ENCODE measurements around the gene AGAP1.
"Not testable (repeated sequence)": the region's sequence is repeated elsewhere in the genome, so short reads cannot be mapped to it uniquely, and the experiment has no call there.

AGAP1 gene

GRCh38 chr2:236061899-236062298 lies 568.1 kb downstream of the AGAP1 start:
- no peak overlapping the region for H3K9ac ChIP-seq (ENCODE audit: low read length)
- H3K4me3 ChIP-seq (ENCODE audit: low read length), result no peak overlapping the region
- no peaks in the 10 kb centered on the region for H3K4me1 ChIP-seq (ENCODE audit: control insufficient read depth, insufficient read depth, low read length)
- H3K9me3 ChIP-seq (ENCODE audit: control insufficient read depth, low read length), result no peaks in the 10 kb centered on the region
- H3K36me3 ChIP-seq (ENCODE audit: control insufficient read depth, insufficient read depth, low read length), result no peaks in the 10 kb centered on the region
- no peaks in the 10 kb centered on the region for H3K27me3 ChIP-seq (ENCODE audit: control insufficient read depth, insufficient read depth, low read length)

DNA sequence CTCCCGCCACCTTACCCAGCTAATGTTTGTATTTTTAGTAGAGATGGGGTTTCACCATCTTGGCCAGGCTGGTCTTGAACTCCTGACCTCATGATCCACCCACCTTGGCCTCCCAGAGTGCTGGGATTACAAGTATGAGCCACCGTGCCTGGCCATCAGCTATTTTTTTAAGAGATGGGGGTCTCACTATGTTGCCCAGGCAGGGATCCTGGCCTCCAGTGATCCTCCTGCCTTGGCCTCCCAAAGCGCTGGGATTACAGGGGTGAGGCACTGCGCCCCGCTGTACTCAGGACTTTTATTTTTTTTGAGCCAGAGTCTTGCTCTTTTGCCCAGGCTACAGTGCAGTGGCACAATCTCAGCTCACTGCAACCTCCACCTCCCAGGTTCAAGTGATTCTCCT lies 569.0 kb downstream of the AGAP1 start:
- not testable (repeated sequence) for H3K4me1 ChIP-seq (ENCODE audit: control insufficient read depth, insufficient read depth, low read length); H3K9ac ChIP-seq (ENCODE audit: low read length); H3K27me3 ChIP-seq (ENCODE audit: control insufficient read depth, insufficient read depth, low read length); H3K9me3 ChIP-seq (ENCODE audit: control insufficient read depth, low read length); H3K4me3 ChIP-seq (ENCODE audit: low read length); H3K36me3 ChIP-seq (ENCODE audit: control insufficient read depth, insufficient read depth, low read length)

- Histone ChIP-seq H3K36me3 (ENCODE audit: control insufficient read depth, insufficient read depth, low read length) (no peaks in the 10 kb centered on the region), H3K27me3 (ENCODE audit: control insufficient read depth, insufficient read depth, low read length) (no peaks in the 10 kb centered on the region), H3K4me3 (ENCODE audit: low read length) (no peak overlapping the region), H3K4me1 (ENCODE audit: control insufficient read depth, insufficient read depth, low read length) (no peaks in the 10 kb centered on the region), H3K9ac (ENCODE audit: low read length) (no peak overlapping the region), H3K9me3 (ENCODE audit: control insufficient read depth, low read length) (no peaks in the 10 kb centered on the region)
Measured at GRCh38 chr2:236063994-236064393, 570.2 kb downstream of the AGAP1 start.

DNA sequence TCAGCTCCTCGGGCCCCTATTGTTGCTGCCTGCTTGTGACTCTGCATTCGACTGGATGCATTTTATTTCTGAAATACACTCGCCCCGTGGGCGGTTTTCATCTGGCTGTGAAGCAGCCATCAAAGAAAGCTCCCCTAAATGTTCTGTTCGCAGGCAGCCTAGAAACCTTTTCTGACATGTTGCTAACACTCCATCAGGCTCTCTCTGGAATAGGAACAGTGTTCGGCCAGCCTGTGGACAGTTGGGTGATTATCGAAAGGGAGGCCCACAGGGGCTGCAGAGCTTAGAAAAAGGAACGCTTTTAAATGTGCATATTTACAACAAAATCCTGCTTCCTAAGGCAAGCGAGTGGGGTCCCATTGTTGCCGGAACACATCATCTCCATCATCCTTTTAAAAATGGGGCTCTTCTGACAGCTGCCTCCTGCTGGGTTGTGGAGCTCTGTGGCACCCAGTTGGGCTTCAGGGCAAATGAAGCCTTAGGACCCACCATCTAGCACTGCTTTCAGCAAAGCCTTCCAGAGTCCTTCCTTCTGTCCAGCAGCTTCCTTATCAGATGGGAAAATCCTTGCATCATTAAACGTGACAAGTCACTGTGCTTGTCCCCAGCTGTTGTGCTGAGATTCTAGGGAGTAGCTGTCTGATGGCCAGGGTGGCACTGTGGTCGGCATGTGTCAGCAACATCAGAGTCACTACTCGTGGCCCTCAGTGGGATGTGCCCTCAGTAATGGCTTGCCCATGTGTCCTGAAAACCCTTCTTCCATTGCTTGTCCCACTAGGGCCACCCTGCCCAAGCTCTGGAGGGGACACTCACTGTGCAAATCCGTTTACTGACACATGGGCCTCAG lies 571.7 kb downstream of the AGAP1 start:
- H3K4me1 ChIP-seq (ENCODE audit: control insufficient read depth, insufficient read depth, low read length), result no peaks in the 10 kb centered on the region
- H3K36me3 ChIP-seq (ENCODE audit: control insufficient read depth, insufficient read depth, low read length), result no peaks in the 10 kb centered on the region
- H3K4me3 ChIP-seq (ENCODE audit: low read length), result no peak overlapping the region
- no peak overlapping the region for H3K9ac ChIP-seq (ENCODE audit: low read length)
- H3K27me3 ChIP-seq (ENCODE audit: control insufficient read depth, insufficient read depth, low read length), result no peaks in the 10 kb centered on the region
- H3K9me3 ChIP-seq (ENCODE audit: control insufficient read depth, low read length), result no peaks in the 10 kb centered on the region

DNA sequence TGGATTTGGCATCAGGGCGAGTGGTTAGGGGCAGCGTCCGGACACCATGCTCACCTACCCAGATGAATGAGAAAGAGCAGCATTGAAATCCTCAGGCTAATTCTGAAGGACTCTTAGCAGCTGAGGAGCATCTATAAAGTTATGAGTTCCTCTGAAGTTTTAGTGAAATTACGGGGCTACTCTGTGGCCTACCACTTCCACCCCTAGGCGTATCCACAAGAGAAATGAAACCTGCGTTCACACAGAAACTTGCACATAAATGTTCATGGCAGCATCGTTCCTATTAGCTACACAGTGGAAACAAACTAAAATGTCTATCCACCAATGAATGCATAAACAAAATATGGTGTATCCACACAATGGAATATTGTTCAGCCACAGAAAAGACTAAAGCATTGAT lies 576.4 kb downstream of the AGAP1 start:
- Histone ChIP-seq H3K4me1 (ENCODE audit: control insufficient read depth, insufficient read depth, low read length) (no peaks in the 10 kb centered on the region), H3K4me3 (ENCODE audit: low read length) (no peak overlapping the region), H3K9ac (ENCODE audit: low read length) (no peak overlapping the region)

DNA sequence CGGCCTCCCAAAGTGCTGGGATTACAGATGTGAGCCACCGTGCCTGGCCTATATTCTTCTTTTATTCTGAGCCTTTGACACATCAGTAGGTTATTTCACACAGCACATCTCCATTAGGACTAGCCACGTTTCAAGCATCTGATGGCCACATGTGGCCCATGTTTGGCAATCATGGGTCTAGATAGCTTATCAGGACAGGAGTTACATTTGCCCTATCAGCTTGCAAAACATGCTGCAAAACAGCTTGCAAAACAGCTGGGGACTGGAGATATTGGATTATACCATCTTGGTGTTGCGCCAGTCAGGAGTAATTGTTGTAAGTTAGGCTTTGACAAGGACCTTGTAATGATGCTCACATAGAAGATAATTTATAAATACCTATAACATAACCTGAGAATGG lies 579.4 kb downstream of the AGAP1 start:
- H3K9ac ChIP-seq (ENCODE audit: low read length), result no peak overlapping the region
- no peaks in the 10 kb centered on the region for H3K36me3 ChIP-seq (ENCODE audit: control insufficient read depth, insufficient read depth, low read length)
- H3K4me3 ChIP-seq (ENCODE audit: low read length), result no peak overlapping the region
- H3K27me3 ChIP-seq (ENCODE audit: control insufficient read depth, insufficient read depth, low read length), result no peaks in the 10 kb centered on the region
- peaks cover 7% of the 10 kb centered on the region for H3K4me1 ChIP-seq (ENCODE audit: control insufficient read depth, insufficient read depth, low read length)
- no peaks in the 10 kb centered on the region for H3K9me3 ChIP-seq (ENCODE audit: control insufficient read depth, low read length)

More for the DNA sequence above, 576.4 kb downstream of the AGAP1 start:
- Histone ChIP-seq H3K27me3 (ENCODE audit: control insufficient read depth, insufficient read depth, low read length) (no peaks in the 10 kb centered on the region), H3K9me3 (ENCODE audit: control insufficient read depth, low read length) (no peaks in the 10 kb centered on the region), H3K36me3 (ENCODE audit: control insufficient read depth, insufficient read depth, low read length) (no peaks in the 10 kb centered on the region)

DNA sequence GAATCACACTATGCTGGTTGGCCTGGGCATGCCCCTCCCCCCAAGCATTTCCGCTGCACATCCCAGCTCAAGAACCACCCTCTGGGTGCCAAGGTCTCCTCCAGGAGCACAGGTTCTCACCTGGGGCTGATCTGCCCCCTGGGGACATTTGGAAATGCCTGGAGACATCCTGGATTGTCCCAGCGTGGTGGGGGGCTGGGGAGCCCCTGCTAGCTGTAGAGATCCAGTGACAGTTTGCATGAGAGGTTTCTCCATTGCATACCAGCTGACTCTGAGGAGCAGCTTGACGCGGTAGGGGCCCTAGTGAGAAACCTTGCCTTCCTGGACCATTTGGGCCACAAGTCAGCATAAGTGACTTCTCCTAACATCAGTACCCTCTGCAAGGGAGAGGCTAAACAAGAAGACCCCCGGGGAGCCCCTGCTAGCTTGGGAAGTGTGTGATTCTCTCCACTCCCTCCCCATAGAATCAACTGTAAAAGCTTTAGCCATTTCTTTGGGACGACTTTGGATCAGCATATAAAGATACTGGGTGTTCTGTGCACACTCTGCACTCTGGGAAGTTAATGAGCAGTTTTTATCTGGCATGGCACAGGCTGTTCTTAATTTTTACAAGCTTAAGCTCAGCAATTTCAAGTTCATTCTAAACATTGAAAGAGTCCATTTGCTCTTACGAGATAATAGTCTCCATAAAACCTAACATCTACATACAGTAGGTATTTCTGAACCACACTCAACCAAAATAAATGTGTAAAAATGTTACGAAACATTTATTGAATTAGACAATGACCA lies 580.2 kb downstream of the AGAP1 start:
- Histone ChIP-seq H3K27me3 (ENCODE audit: control insufficient read depth, insufficient read depth, low read length) (no peaks in the 10 kb centered on the region), H3K4me1 (ENCODE audit: control insufficient read depth, insufficient read depth, low read length) (peaks cover 14% of the 10 kb centered on the region), H3K4me3 (ENCODE audit: low read length) (no peak overlapping the region), H3K36me3 (ENCODE audit: control insufficient read depth, insufficient read depth, low read length) (no peaks in the 10 kb centered on the region), H3K9ac (ENCODE audit: low read length) (no peak overlapping the region), H3K9me3 (ENCODE audit: control insufficient read depth, low read length) (no peaks in the 10 kb centered on the region)

DNA sequence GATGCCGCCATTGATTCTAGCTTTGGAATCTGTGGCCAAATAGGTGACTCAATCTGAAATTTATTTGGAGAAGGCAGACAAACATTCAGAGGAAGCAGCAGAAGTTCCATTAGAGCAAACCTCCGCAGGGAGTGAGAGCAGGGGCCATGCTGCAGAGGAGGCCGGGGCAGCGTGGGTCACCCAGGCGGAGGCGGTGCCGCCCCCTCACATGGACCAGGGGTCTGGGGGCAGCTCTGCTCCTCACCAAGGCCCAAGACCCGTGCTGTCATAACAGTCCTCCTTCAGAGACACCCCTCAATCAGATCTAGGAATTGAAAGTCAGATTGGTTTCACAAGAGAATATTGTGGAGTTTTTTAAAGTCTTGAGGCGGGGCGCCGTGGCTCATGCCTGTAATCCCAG lies 582.0 kb downstream of the AGAP1 start:
- peaks cover 14% of the 10 kb centered on the region for H3K4me1 ChIP-seq (ENCODE audit: control insufficient read depth, insufficient read depth, low read length)

GRCh38 chr2:236078297-236079255 lies 584.7 kb downstream of the AGAP1 start:
- Histone ChIP-seq H3K9me3 (ENCODE audit: control insufficient read depth, low read length) (no peaks in the 10 kb centered on the region), H3K9ac (ENCODE audit: low read length) (no peak overlapping the region), H3K27me3 (ENCODE audit: control insufficient read depth, insufficient read depth, low read length) (no peaks in the 10 kb centered on the region)

More for the DNA sequence above, 582.0 kb downstream of the AGAP1 start:
- H3K27me3 ChIP-seq (ENCODE audit: control insufficient read depth, insufficient read depth, low read length), result no peaks in the 10 kb centered on the region
- no peaks in the 10 kb centered on the region for H3K9me3 ChIP-seq (ENCODE audit: control insufficient read depth, low read length)
- no peak overlapping the region for H3K9ac ChIP-seq (ENCODE audit: low read length)
- no peaks in the 10 kb centered on the region for H3K36me3 ChIP-seq (ENCODE audit: control insufficient read depth, insufficient read depth, low read length)
- H3K4me3 ChIP-seq (ENCODE audit: low read length), result no peak overlapping the region

DNA sequence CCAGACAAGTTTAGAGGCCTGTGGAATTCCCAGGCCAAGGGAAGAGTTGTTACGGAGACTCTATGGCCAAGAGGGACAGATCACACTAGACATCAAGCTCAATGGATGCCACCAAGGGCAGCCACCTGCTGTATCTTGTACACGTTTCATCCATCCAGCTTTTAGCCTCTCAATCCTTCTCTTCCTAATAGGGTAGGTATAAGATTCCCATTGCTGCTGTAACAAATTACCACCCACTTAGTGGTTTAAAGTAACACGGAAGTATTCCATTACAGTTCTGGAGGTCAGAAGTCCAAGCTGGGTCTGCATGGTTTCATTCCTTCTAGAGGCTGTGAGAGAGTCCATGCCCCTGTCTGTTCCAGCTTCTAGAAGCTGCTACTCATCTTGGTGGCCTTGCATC lies 586.6 kb downstream of the AGAP1 start:
- H3K36me3 ChIP-seq (ENCODE audit: control insufficient read depth, insufficient read depth, low read length), result no peaks in the 10 kb centered on the region
- no peak overlapping the region for H3K9ac ChIP-seq (ENCODE audit: low read length)
- H3K27me3 ChIP-seq (ENCODE audit: control insufficient read depth, insufficient read depth, low read length), result no peaks in the 10 kb centered on the region
- H3K9me3 ChIP-seq (ENCODE audit: control insufficient read depth, low read length), result no peaks in the 10 kb centered on the region
- peaks cover 14% of the 10 kb centered on the region for H3K4me1 ChIP-seq (ENCODE audit: control insufficient read depth, insufficient read depth, low read length)
- no peak overlapping the region for H3K4me3 ChIP-seq (ENCODE audit: low read length)

More at GRCh38 chr2:236078297-236079255, 584.7 kb downstream of the AGAP1 start:
- no peaks in the 10 kb centered on the region for H3K36me3 ChIP-seq (ENCODE audit: control insufficient read depth, insufficient read depth, low read length)
- H3K4me3 ChIP-seq (ENCODE audit: low read length), result no peak overlapping the region
- peaks cover 14% of the 10 kb centered on the region for H3K4me1 ChIP-seq (ENCODE audit: control insufficient read depth, insufficient read depth, low read length)

DNA sequence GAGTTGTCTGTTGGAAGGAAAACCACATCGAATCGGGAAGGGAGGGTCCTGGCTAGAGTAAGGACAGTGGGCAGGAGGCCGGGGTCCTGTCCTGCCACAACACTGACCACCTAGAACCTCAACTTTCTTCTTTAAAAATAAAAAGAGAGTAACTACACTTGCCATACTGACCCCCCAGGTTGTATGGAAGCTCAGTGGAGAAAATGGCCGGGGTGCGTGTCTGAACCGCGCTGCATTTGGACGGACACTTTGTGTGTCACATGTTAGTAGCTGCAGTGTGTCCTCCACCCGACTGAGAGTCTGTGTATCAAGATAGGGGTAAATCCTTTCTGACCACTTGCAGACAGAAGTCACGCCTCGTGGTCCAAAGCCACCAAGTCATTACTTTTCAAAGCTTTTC lies 587.3 kb downstream of the AGAP1 start:
- Histone ChIP-seq H3K36me3 (ENCODE audit: control insufficient read depth, insufficient read depth, low read length) (no peaks in the 10 kb centered on the region), H3K4me3 (ENCODE audit: low read length) (no peak overlapping the region), H3K9ac (ENCODE audit: low read length) (no peak overlapping the region), H3K4me1 (ENCODE audit: control insufficient read depth, insufficient read depth, low read length) (peaks cover 14% of the 10 kb centered on the region), H3K27me3 (ENCODE audit: control insufficient read depth, insufficient read depth, low read length) (no peaks in the 10 kb centered on the region), H3K9me3 (ENCODE audit: control insufficient read depth, low read length) (no peaks in the 10 kb centered on the region)

Data from mucosa of stomach (tissue), 1 donor.